HepG2 (cell line): ENCODE results near the gene CPNE5. TPM values are rescaled to one million over a fixed set of nuclear protein-coding genes. Genes with fewer than 3 reads are reported as not detected.

Experiments used
- ATAC-seq: fragments of 200-7000 bp; cut with Tn5 transposase; 3 replicates; pipeline ENCODE4 v1.9.1; 2020; ENCODE audit warnings: mild to moderate bottlenecking, moderate library complexity
- BruUV-seq: library from RNA; stranded (reverse); fragments of 400-500 nt; replicated peaks from 2 replicates; lab custom pipeline; 2021; lab: Mats Ljungman, UMichigan
- CTCF ChIA-PET: fragments of 300-600 bp; formaldehyde crosslinking; extraction: SDS; loops from one replicate; lab custom pipeline; 2021; ENCODE audit warnings: low total read pairs, inconsistent platforms, low intra/inter-chr PET ratio; lab: Yijun Ruan, JAX
- POLR2A ChIA-PET: fragments of 350-600 bp; sonication (Branson Sonifier 250); formaldehyde crosslinking; loops from one replicate; lab custom pipeline; 2020; ENCODE audit warnings: antibody characterized with exemption, inconsistent platforms; lab: Yijun Ruan, JAX
- DNase-seq: peaks from one replicate; pipeline ENCODE4 v3.0.0-alpha.2; 2015; ENCODE audit warnings: low spot score
- FAIRE-seq: peaks from 3 replicates; lab custom pipeline; 2011; peaks lifted over from hg19 to GRCh38; lab: Jason Lieb, UNC
- H2AFZ ChIP-seq: one replicate; pipeline ENCODE4 v1.6.1; 2011; ENCODE audit warnings: low read length, inconsistent platforms
- H3K27ac ChIP-seq: fragments of 300-600 bp; 3 replicates; pipeline ENCODE4 v1.8.0; 2011; ENCODE audit warnings: mixed run types, mild to moderate bottlenecking, mixed read lengths, low read length, inconsistent platforms; ENCODE audit not compliant: insufficient read depth; ENCODE audit errors: extremely low read length
- H3K27me3 ChIP-seq, 2 experiments: fragments of 200-600 bp in 1 of 2; 2 replicates in 1 of 2; 3 replicates in 1 of 2; pipeline versions ENCODE4 v1.6.0 to v1.8.0; 2011; ENCODE audit warnings: low read length in 2 of 2, mild to moderate bottlenecking in 2 of 2, moderate library complexity in 2 of 2, inconsistent platforms in 1 of 2; ENCODE audit not compliant: insufficient read depth in 2 of 2, control insufficient read depth in 1 of 2
- H3K36me3 ChIP-seq, 2 experiments: fragments of 200-600 bp in 1 of 2; replicated peaks in 1 of 2; 2 replicates in 1 of 2; 3 replicates in 1 of 2; pipeline versions ENCODE4 v1.5.1 to v1.8.0; 2011; ENCODE audit warnings: low read length in 2 of 2, inconsistent platforms in 1 of 2; ENCODE audit not compliant: insufficient read depth in 2 of 2, control insufficient read depth in 1 of 2
- H3K4me1 ChIP-seq: 2 replicates; pipeline ENCODE4 v1.5.1; 2012; ENCODE audit warnings: low read length, inconsistent platforms; ENCODE audit not compliant: insufficient read depth
- H3K4me2 ChIP-seq: 2 replicates; pipeline ENCODE4 v1.6.0; 2011; ENCODE audit warnings: low read depth, low read length, inconsistent platforms
- H3K4me3 ChIP-seq, 3 experiments: fragments of 200-600 bp in 1 of 3; sonication (generic), shearing (Covaris generic) in 1 of 3; replicated peaks in 1 of 3; 2 replicates each; pipeline ENCODE4 v1.5.1; 2011 to 2016; ENCODE audit warnings: low read length in 3 of 3, inconsistent platforms in 2 of 3, low read depth in 2 of 3, mild to moderate bottlenecking in 2 of 3, control low read depth in 1 of 3, mixed read lengths in 1 of 3; ENCODE audit not compliant: insufficient read depth in 1 of 3
- H3K79me2 ChIP-seq: one replicate; pipeline ENCODE4 v1.6.1; 2011; ENCODE audit warnings: low read length, inconsistent platforms; ENCODE audit not compliant: insufficient read depth
- H3K9ac ChIP-seq: 2 replicates; pipeline ENCODE4 v1.6.0; 2011; ENCODE audit warnings: mild to moderate bottlenecking, low read depth, low read length, inconsistent platforms; ENCODE audit not compliant: insufficient read depth
- H3K9me3 ChIP-seq: 2 replicates; pipeline ENCODE4 v1.5.1; 2012; ENCODE audit warnings: mild to moderate bottlenecking, low read length
- H4K20me1 ChIP-seq: 2 replicates; pipeline ENCODE4 v1.6.0; 2011; ENCODE audit warnings: inconsistent platforms, mild to moderate bottlenecking, low read length, moderate library complexity; ENCODE audit not compliant: insufficient read depth
- CREB3 ChIP-seq: sonication (generic); formaldehyde crosslinking; IDR thresholded peaks from 2 replicates; pipeline ENCODE4 v1.5.0; 2020; ENCODE audit warnings: missing genetic modification reagents
- GLMP ChIP-seq: sonication (generic); formaldehyde crosslinking; IDR thresholded peaks from 2 replicates; pipeline ENCODE4 v1.9.0; 2021; ENCODE audit warnings: missing genetic modification reagents, mild to moderate bottlenecking, borderline replicate concordance
- SIN3B ChIP-seq: fragments of 150-350 bp; IDR thresholded peaks from 2 replicates; pipeline ENCODE4 v1.6.1; 2014; ENCODE audit warnings: low read length
- TSC22D2 ChIP-seq: sonication (generic); formaldehyde crosslinking; IDR thresholded peaks from 2 replicates; pipeline ENCODE4 v1.5.1; 2020; ENCODE audit warnings: missing genetic modification reagents, mild to moderate bottlenecking, borderline replicate concordance
- ZNF260 ChIP-seq: sonication (generic); formaldehyde crosslinking; IDR thresholded peaks from 2 replicates; pipeline ENCODE4 v1.4.0; 2020; ENCODE audit warnings: missing genetic modification reagents, low read depth, mild to moderate bottlenecking, borderline replicate concordance
- ZNF432 ChIP-seq: sonication (generic); formaldehyde crosslinking; IDR thresholded peaks from 2 replicates; pipeline ENCODE4 v1.5.0; 2020; ENCODE audit warnings: missing genetic modification reagents, mild to moderate bottlenecking, borderline replicate concordance
- ZNF501 ChIP-seq: sonication (generic); formaldehyde crosslinking; IDR thresholded peaks from 2 replicates; pipeline ENCODE4 v1.5.1; 2020; ENCODE audit warnings: mild to moderate bottlenecking, moderate library complexity, missing genetic modification reagents
- ZNF775 ChIP-seq: sonication (generic); formaldehyde crosslinking; IDR thresholded peaks from 2 replicates; pipeline ENCODE4 v1.4.0; 2020; ENCODE audit warnings: missing genetic modification reagents, mild to moderate bottlenecking, moderate library complexity, borderline replicate concordance
- WGBS: methylation state at CpG from one replicate; pipeline ENCODE4 v1.1.6; 2017; ENCODE audit warnings: low lambda C conversion rate; 5-methylcytosine and 5-hydroxymethylcytosine counted together
- in situ Hi-C: cut with HindIII; loops from 2 replicates; pipeline ENCODE4 v1.10.0; 2017; ENCODE audit warnings: low pct_unique_long_range_greater_than_20kb; ENCODE audit not compliant: extremely low pct_ligation_motif_present
- intact Hi-C: fragments of 100-400 bp; cut with micrococcal nuclease; formaldehyde crosslinking; loops from one replicate; pipeline ENCODE4 v1.10.0; 2022; ENCODE audit not compliant: unreplicated experiment
- polyA plus RNA-seq, 8 experiments: library from polyadenylated mRNA; depleted of rRNA in 3 of 8; stranded (reverse) in 7 of 8; unstranded in 1 of 8; fragments of >200 nt; fragmentation: Illumina TruSeq in 4 of 8; extraction: Trizol in 4 of 8; gene quantifications; 2 replicates each; pipeline versions ENCODE4 v1.2.1 to v1.2.3, GENCODE V29; 2011 to 2016; ENCODE audit warnings: low read depth in 4 of 8, missing spikeins in 1 of 8, mixed read lengths in 1 of 8; ENCODE audit not compliant: insufficient read depth in 1 of 8
- total RNA-seq, 5 experiments: library from RNA; depleted of rRNA; stranded (reverse); fragments of >200 nt; fragmentation: Illumina TruSeq; extraction: Trizol; gene quantifications; 2 replicates each; pipeline ENCODE4 v1.2.3, GENCODE V29; 2016; ENCODE audit warnings: low read depth in 1 of 5
- TF ChIP-seq, protein P1 (sequence below): sonication (generic); formaldehyde crosslinking; IDR thresholded peaks from 2 replicates; pipeline ENCODE4 v1.8.1; 2022; ENCODE audit warnings: mild to moderate bottlenecking, missing genetic modification reagents
- TF ChIP-seq, protein P2 (sequence below): sonication (generic); formaldehyde crosslinking; IDR thresholded peaks from 2 replicates; pipeline ENCODE4 v1.4.0; 2020; ENCODE audit warnings: mild to moderate bottlenecking, low read depth, missing genetic modification reagents

Gene CPNE5
- total and polyA plus RNA-seq, 2 of the 13 experiments (the other 11 are each of a cell fraction or from before 2014, with no cell fraction given), result 0.16 TPM; not detected in 1

- Histone ChIP-seq H2AFZ (no peak overlapping the region), H3K9ac (no peak overlapping the region), H3K4me3 (no peak overlapping the region), H3K79me2 (no peaks in the 10 kb centered on the region), H3K9me3 (no peaks in the 10 kb centered on the region), H3K27ac (no peak overlapping the region), H3K4me2 (no peak overlapping the region), H4K20me1 (no peaks in the 10 kb centered on the region), H3K27me3 (peaks cover 5 to 67% of the 10 kb centered on the region in 2 experiments; a peak in 4 of 5 replicates), H3K4me1 (peaks cover 7% of the 10 kb centered on the region), H3K36me3 (no peaks in the 10 kb centered on the region)
- DNase-seq (no peak), FAIRE-seq (no peak), ATAC-seq (no peak)
- intact Hi-C loops, result no loop called here
- POLR2A ChIA-PET, result no interaction called here
- in situ Hi-C loops, result no loop called here
- no TSS peak for BruUV-seq
- TF ChIP-seq GLMP (CRISPR knock-in tag) (no peak), ZNF775 (CRISPR knock-in tag) (no peak), ZNF432 (CRISPR knock-in tag) (no peak), TSC22D2 (no peak), SIN3B (no peak), ZNF501 (CRISPR knock-in tag) (no peak), CREB3 (CRISPR knock-in tag) (no peak), ZNF260 (CRISPR knock-in tag) (no peak)
- TF ChIP-seq, protein P1, sequence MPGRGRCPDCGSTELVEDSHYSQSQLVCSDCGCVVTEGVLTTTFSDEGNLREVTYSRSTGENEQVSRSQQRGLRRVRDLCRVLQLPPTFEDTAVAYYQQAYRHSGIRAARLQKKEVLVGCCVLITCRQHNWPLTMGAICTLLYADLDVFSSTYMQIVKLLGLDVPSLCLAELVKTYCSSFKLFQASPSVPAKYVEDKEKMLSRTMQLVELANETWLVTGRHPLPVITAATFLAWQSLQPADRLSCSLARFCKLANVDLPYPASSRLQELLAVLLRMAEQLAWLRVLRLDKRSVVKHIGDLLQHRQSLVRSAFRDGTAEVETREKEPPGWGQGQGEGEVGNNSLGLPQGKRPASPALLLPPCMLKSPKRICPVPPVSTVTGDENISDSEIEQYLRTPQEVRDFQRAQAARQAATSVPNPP (CRISPR knock-in tag), result no peak
- TF ChIP-seq, protein P2, sequence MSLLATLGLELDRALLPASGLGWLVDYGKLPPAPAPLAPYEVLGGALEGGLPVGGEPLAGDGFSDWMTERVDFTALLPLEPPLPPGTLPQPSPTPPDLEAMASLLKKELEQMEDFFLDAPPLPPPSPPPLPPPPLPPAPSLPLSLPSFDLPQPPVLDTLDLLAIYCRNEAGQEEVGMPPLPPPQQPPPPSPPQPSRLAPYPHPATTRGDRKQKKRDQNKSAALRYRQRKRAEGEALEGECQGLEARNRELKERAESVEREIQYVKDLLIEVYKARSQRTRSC (CRISPR knock-in tag), result no peak
- CTCF ChIA-PET, result no interaction called here
- WGBS, result 40% methylated on average over 6 of the region's 6 CpGs
Observed at GRCh38 chr6:36698196-36698595, 141.0 kb downstream of the CPNE5 start.
